GM19351 (cell line): Measurements from ENCODE around the gene SRRT.
"Not testable (repeated sequence)": the region's sequence is repeated elsewhere in the genome, so short reads cannot be mapped to it uniquely, and the experiment has no call there.

Experiments
- ATAC-seq: cut with Tn5 transposase; IDR thresholded peaks from one replicate; pipeline ENCODE4 v1.9.1; 2021; ENCODE audit warnings: mild to moderate bottlenecking, moderate library complexity; ENCODE audit not compliant: unreplicated experiment

Gene SRRT

GRCh38 chr7:100893318-100893895 is 18.5 kb downstream of the SRRT start:
- ATAC-seq: no peak

- no peak for ATAC-seq
These were observed 19.2 kb downstream of the SRRT start for GRCh38 chr7:100893910-100894721.

- ATAC-seq: no peak
These were observed 20.2 kb downstream of the SRRT start for GRCh38 chr7:100894860-100895700.

GRCh38 chr7:100895701-100895955 is 20.7 kb downstream of the SRRT start, which contains the start of gene ACHE:
ACHE (minus strand) TSS chr7:100895888; CDS start chr7:100894232, 1,656 bp downstream.
- no peak for ATAC-seq

GRCh38 chr7:100895956-100896731 is 21.2 kb downstream of the SRRT start:
- no peak for ATAC-seq

GRCh38 chr7:100896732-100897608 is 22.1 kb downstream of the SRRT start:
- ATAC-seq: no peak

GRCh38 chr7:100897772-100898454 is 23.0 kb downstream of the SRRT start:
- ATAC-seq: no peak

- no peak for ATAC-seq
These were observed 24.5 kb downstream of the SRRT start for GRCh38 chr7:100899432-100899831.

GRCh38 chr7:100900978-100901377 is 26.1 kb downstream of the SRRT start:
- ATAC-seq: no peak

GRCh38 chr7:100901921-100902332 is 27.0 kb downstream of the SRRT start:
- no peak for ATAC-seq

GRCh38 chr7:100902638-100903037 is 27.7 kb downstream of the SRRT start:
- no peak for ATAC-seq

GRCh38 chr7:100908512-100908911 is 33.6 kb downstream of the SRRT start:
- no peak for ATAC-seq

GRCh38 chr7:100910443-100910842 is 35.5 kb downstream of the SRRT start:
- ATAC-seq: not testable (repeated sequence)

- no peak for ATAC-seq
These were observed 36.6 kb downstream of the SRRT start for GRCh38 chr7:100911484-100911883.

GRCh38 chr7:100914208-100914878 is 39.4 kb downstream of the SRRT start:
- no peak for ATAC-seq

GRCh38 chr7:100914879-100915447 is 40.1 kb downstream of the SRRT start:
- no peak for ATAC-seq

GRCh38 chr7:100919335-100919734 is 44.4 kb downstream of the SRRT start:
- not testable (repeated sequence) for ATAC-seq

GRCh38 chr7:100919779-100920437 is 45.0 kb downstream of the SRRT start:
- ATAC-seq: not testable (repeated sequence)
